ENCODE measurements around the gene F2. TPM values are rescaled to one million over a fixed set of nuclear protein-coding genes. Genes with fewer than 3 reads are reported as not detected.

F2 gene
- total RNA-seq, 1 donor from 2014 or later: 0.26 TPM

DNA sequence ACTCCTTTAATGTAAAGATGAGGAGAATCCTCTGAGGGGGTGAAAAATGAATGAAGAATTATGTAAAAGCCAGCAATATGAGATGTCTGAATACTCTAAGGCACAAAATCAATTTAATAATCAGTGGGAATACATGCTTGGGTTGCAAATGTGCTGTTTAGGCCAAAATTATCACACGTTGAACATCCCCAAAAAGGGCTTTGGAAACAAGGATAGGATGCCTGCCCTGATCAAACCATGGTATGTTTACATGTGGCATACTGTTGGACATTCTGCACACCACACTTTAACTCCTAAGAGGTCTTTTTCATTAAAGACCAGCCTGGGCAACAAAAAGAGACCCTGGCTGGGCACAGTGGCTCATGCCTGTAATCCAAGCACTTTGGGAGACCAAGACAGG is 26.3 kb downstream of the F2 start:
- Histone ChIP-seq H3K36me3 (ENCODE audit: control insufficient read depth, insufficient read depth, low read length) (peaks cover 13% of the 10 kb centered on the region), H3K4me3 (ENCODE audit: low read depth, low read length) (no peak overlapping the region), H3K27me3 (ENCODE audit: control insufficient read depth, insufficient read depth, low read length) (no peaks in the 10 kb centered on the region)
- DNase-seq (ENCODE audit: low read depth): no peak
- TF ChIP-seq, protein P1, sequence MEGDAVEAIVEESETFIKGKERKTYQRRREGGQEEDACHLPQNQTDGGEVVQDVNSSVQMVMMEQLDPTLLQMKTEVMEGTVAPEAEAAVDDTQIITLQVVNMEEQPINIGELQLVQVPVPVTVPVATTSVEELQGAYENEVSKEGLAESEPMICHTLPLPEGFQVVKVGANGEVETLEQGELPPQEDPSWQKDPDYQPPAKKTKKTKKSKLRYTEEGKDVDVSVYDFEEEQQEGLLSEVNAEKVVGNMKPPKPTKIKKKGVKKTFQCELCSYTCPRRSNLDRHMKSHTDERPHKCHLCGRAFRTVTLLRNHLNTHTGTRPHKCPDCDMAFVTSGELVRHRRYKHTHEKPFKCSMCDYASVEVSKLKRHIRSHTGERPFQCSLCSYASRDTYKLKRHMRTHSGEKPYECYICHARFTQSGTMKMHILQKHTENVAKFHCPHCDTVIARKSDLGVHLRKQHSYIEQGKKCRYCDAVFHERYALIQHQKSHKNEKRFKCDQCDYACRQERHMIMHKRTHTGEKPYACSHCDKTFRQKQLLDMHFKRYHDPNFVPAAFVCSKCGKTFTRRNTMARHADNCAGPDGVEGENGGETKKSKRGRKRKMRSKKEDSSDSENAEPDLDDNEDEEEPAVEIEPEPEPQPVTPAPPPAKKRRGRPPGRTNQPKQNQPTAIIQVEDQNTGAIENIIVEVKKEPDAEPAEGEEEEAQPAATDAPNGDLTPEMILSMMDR (IDR thresholded peaks at IDR 0.05; ENCODE audit: insufficient read depth, low read length, severe bottlenecking): no peak
- no peak for FAIRE-seq

DNA sequence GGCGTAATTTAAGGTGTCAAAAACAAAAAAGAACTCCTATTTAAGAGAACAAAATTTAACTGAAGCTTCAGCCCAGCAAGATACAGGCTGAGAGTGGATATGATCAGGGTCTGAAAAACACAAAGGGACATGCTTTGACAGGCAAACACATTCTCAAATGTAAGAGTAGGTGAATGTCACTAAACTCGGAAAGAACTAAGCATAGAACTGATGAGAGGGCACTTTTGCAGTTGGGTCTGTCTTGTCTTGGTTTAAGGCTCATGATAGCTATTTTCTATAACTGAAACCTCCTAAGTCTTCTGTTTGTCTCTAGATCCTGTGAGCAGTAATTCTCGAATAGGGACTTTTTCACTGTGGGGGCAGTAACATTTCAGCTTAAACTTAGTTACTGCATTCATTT is 27.0 kb downstream of the F2 start:
- TF ChIP-seq, protein P1 (IDR thresholded peaks at IDR 0.05; ENCODE audit: insufficient read depth, low read length, severe bottlenecking): no peak
- H3K36me3 ChIP-seq (ENCODE audit: control insufficient read depth, insufficient read depth, low read length): peaks cover 16% of the 10 kb centered on the region

DNA sequence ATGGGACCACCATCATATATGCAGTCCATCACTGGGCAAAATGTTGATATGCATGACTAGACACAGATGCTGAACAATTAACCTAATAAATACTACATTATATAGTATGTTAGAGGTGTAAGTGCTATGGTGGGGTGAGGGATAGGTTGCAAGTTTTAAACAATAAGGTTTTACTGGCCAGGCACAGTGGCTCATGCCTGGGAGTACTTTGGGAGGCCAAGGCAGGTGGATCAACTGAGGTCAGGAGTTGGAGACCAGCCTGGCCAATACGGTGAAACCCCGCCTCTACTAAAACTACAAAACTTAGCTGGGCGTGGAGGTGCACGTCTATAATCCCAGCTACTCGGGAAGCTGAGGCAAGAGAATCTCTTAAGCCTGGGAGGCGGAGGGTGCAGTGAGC is 28.1 kb downstream of the F2 start:
- DNase-seq (ENCODE audit: low read depth): no peak

More for the DNA sequence above, 27.0 kb downstream of the F2 start:
- FAIRE-seq (no peak), DNase-seq (ENCODE audit: low read depth) (no peak)
- Histone ChIP-seq H3K4me3 (ENCODE audit: low read depth, low read length) (no peak overlapping the region), H3K27me3 (ENCODE audit: control insufficient read depth, insufficient read depth, low read length) (no peaks in the 10 kb centered on the region)

DNA sequence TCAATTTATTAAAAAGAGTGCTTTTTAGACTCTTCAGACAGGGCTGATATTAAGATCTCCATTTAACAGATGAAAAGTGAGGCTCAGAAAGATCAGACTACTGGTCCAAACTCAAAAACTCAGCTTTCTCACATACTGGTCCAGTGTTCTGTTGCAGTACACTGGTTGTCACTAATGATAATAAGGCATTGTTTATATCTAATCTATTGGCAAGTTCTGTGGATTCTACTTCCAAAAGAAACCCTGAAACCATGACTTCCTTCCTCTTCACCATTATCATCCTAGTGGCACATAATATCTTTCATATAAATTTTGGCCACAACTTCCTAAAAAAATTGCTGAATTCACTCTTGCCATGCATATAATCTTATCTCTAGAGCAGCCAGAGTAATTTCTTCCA is 36.9 kb downstream of the F2 start:
- DNase-seq (ENCODE audit: low read depth) (no peak), FAIRE-seq (no peak)
- Histone ChIP-seq H3K36me3 (ENCODE audit: control insufficient read depth, insufficient read depth, low read length) (peaks cover 23% of the 10 kb centered on the region), H3K4me3 (ENCODE audit: low read depth, low read length) (no peak overlapping the region), H3K27me3 (ENCODE audit: control insufficient read depth, insufficient read depth, low read length) (no peaks in the 10 kb centered on the region)
- TF ChIP-seq, protein P1 (IDR thresholded peaks at IDR 0.05; ENCODE audit: insufficient read depth, low read length, severe bottlenecking): no peak

More for the DNA sequence above, 28.1 kb downstream of the F2 start:
- FAIRE-seq: no peak
- peaks cover 19% of the 10 kb centered on the region for H3K36me3 ChIP-seq (ENCODE audit: control insufficient read depth, insufficient read depth, low read length)
- no peak overlapping the region for H3K4me3 ChIP-seq (ENCODE audit: low read depth, low read length)
- TF ChIP-seq, protein P1 (IDR thresholded peaks at IDR 0.05; ENCODE audit: insufficient read depth, low read length, severe bottlenecking): no peak
- H3K27me3 ChIP-seq (ENCODE audit: control insufficient read depth, insufficient read depth, low read length): no peaks in the 10 kb centered on the region

DNA sequence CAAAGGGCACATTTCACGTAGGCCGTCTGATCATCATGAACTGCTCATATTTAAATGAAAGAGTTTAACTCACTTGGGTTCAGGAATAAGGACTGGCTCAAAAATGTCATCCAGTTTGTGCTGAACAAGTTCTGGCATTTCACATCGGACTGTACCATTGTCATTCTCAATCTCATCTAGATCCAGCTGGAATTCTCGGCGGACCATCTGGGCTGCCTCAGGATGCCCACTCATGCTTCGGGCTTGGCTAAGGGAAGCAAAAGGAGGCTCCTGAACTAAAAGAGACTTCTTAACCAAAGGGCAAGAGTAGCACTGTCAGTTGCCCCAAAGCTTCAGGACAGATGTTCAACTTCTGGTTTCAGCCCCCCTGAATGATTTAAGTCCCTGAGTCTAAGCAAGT is 40.2 kb downstream of the F2 start:
- TF ChIP-seq, protein P1 (IDR thresholded peaks at IDR 0.05; ENCODE audit: insufficient read depth, low read length, severe bottlenecking): no peak
- Histone ChIP-seq H3K36me3 (ENCODE audit: control insufficient read depth, insufficient read depth, low read length) (peaks cover 21% of the 10 kb centered on the region), H3K4me3 (ENCODE audit: low read depth, low read length) (no peak overlapping the region), H3K27me3 (ENCODE audit: control insufficient read depth, insufficient read depth, low read length) (no peaks in the 10 kb centered on the region)
- no peak for DNase-seq (ENCODE audit: low read depth)
- FAIRE-seq: no peak

DNA sequence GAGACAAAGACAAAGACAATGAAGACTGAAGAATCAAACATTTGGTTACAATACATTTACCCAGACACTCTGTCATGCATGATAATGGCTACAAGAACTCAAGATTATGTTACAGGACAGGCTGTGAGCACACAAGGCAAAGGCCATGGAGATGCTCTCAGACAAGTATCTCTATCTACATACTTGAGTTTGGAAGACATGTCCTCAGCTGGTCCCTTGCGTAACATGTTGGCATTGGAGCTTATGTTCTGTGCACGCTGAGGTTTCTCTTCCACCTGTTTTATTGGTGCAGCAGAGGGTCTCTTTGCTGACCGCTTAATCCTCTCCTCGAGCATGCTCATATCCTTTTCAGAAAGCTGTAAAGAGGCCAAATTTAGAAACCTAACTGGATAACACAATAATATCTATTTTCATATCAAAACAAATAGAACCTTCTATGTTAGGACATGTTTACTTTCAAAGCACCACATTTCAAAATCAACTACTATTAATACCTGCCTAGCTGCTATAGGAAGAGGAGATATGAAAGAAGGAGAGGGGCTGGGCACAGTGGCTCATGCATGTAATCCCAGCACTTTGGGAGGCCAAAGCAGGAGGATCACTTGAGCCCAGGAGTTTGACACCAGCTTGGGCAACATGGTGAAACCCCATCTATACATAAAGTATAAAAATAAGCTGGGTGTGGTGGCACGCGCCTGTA is 41.6 kb downstream of the F2 start:
- Histone ChIP-seq H3K4me3 (ENCODE audit: low read depth, low read length) (no peak overlapping the region), H3K27me3 (ENCODE audit: control insufficient read depth, insufficient read depth, low read length) (no peaks in the 10 kb centered on the region), H3K36me3 (ENCODE audit: control insufficient read depth, insufficient read depth, low read length) (peaks cover 17% of the 10 kb centered on the region)
- FAIRE-seq: no peak
- no peak for DNase-seq (ENCODE audit: low read depth)
- TF ChIP-seq, protein P1 (IDR thresholded peaks at IDR 0.05; ENCODE audit: insufficient read depth, low read length, severe bottlenecking): no peak
